ENCODE measurements around the gene AEBP1.
"Not testable (repeated sequence)": the region's sequence is repeated elsewhere in the genome, so short reads cannot be mapped to it uniquely, and the experiment has no call there.

The AEBP1 gene

GRCh38 chr7:44122529-44122928 is 18.4 kb downstream of the AEBP1 start:
- H3K4me3 ChIP-seq = peak overlapping the region; percentile 94
- DNase-seq (ENCODE audit: low read depth, low spot score) = no peak
- H3K9me3 ChIP-seq (ENCODE audit: low read depth, low read length) = no peaks in the 10 kb centered on the region
- H3K27ac ChIP-seq = peak overlapping the region; percentile 45; the same call in 1 of the 2 replicates
- peaks cover 42% of the 10 kb centered on the region for H3K36me3 ChIP-seq (ENCODE audit: insufficient read depth, low read length)
- peak overlapping the region; percentile 90 for H3K9ac ChIP-seq (ENCODE audit: insufficient read length)
- TF ChIP-seq FOXP2 (optimal IDR thresholded peaks at IDR 0.05; ENCODE audit: control extremely low read depth, extremely low read length, insufficient read depth) = no peak
- TF ChIP-seq POLR2AphosphoS5 (IDR thresholded peaks at IDR 0.05; ENCODE audit: borderline replicate concordance, low read depth, low read length) = no peak; the same call in 1 of the 2 replicates
- no peak for TF ChIP-seq EZH2 (IDR thresholded peaks at IDR 0.05)

- Histone ChIP-seq H3K4me3 (peak within 1 kb of the TSS; percentile 94), H3K27ac (peak within 1 kb of the TSS; percentile 45; the same call in 1 of the 2 replicates), H3K9me3 (ENCODE audit: low read depth, low read length) (no peaks in the 10 kb centered on the region), H3K9ac (ENCODE audit: insufficient read length) (peak within 1 kb of the TSS; percentile 90), H3K36me3 (ENCODE audit: insufficient read depth, low read length) (peaks cover 34% of the 10 kb centered on the region)
- peak; percentile 40 for DNase-seq (ENCODE audit: low read depth, low spot score)
- TF ChIP-seq EZH2 (IDR thresholded peaks at IDR 0.05) (no peak), FOXP2 (optimal IDR thresholded peaks at IDR 0.05; ENCODE audit: control extremely low read depth, extremely low read length, insufficient read depth) (no peak), POLR2AphosphoS5 (IDR thresholded peaks at IDR 0.05; ENCODE audit: borderline replicate concordance, low read depth, low read length) (peak; percentile 77)
Observed at GRCh38 chr7:44123190-44124003, 19.3 kb downstream of the AEBP1 start, which contains the start of gene POLD2. Gene POLD2 (minus strand): TSS chr7:44123548. CDS start chr7:44122053, 1,495 bp downstream.

- TF ChIP-seq POLR2AphosphoS5 (IDR thresholded peaks at IDR 0.05; ENCODE audit: borderline replicate concordance, low read depth, low read length) = no peak
- TF ChIP-seq EZH2 (IDR thresholded peaks at IDR 0.05) = no peak
- TF ChIP-seq FOXP2 (optimal IDR thresholded peaks at IDR 0.05; ENCODE audit: control extremely low read depth, extremely low read length, insufficient read depth) = no peak
- DNase-seq (ENCODE audit: low read depth, low spot score) = no peak
- no peak overlapping the region for H3K9ac ChIP-seq (ENCODE audit: insufficient read length)
- peaks cover 22% of the 10 kb centered on the region for H3K36me3 ChIP-seq (ENCODE audit: insufficient read depth, low read length)
- no peak overlapping the region for H3K4me3 ChIP-seq
- H3K27ac ChIP-seq = no peak overlapping the region
- no peaks in the 10 kb centered on the region for H3K9me3 ChIP-seq (ENCODE audit: low read depth, low read length)
Observed at GRCh38 chr7:44124822-44125202, 20.7 kb downstream of the AEBP1 start.

GRCh38 chr7:44126574-44126973 is 22.4 kb downstream of the AEBP1 start:
- H3K9ac ChIP-seq (ENCODE audit: insufficient read length); H3K36me3 ChIP-seq (ENCODE audit: insufficient read depth, low read length); H3K4me3 ChIP-seq; H3K9me3 ChIP-seq (ENCODE audit: low read depth, low read length); H3K27ac ChIP-seq; DNase-seq (ENCODE audit: low read depth, low spot score): not testable (repeated sequence)

GRCh38 chr7:44127161-44127560 is 23.0 kb downstream of the AEBP1 start:
- TF ChIP-seq FOXP2 (optimal IDR thresholded peaks at IDR 0.05; ENCODE audit: control extremely low read depth, extremely low read length, insufficient read depth) (no peak), EZH2 (IDR thresholded peaks at IDR 0.05) (no peak), POLR2AphosphoS5 (IDR thresholded peaks at IDR 0.05; ENCODE audit: borderline replicate concordance, low read depth, low read length) (no peak)
- Histone ChIP-seq H3K36me3 (ENCODE audit: insufficient read depth, low read length) (no peaks in the 10 kb centered on the region; the same call in 1 of the 2 replicates), H3K9ac (ENCODE audit: insufficient read length) (no peak overlapping the region), H3K27ac (no peak overlapping the region), H3K9me3 (ENCODE audit: low read depth, low read length) (no peaks in the 10 kb centered on the region), H3K4me3 (no peak overlapping the region)
- DNase-seq (ENCODE audit: low read depth, low spot score) = no peak

GRCh38 chr7:44128721-44129582 is 24.8 kb downstream of the AEBP1 start:
- H3K9me3 ChIP-seq (ENCODE audit: low read depth, low read length) = no peaks in the 10 kb centered on the region
- TF ChIP-seq EZH2 (IDR thresholded peaks at IDR 0.05) (no peak), FOXP2 (optimal IDR thresholded peaks at IDR 0.05; ENCODE audit: control extremely low read depth, extremely low read length, insufficient read depth) (no peak)
- H3K4me3 ChIP-seq = no peak overlapping the region
- DNase-seq (ENCODE audit: low read depth, low spot score) = no peak
- no peak overlapping the region for H3K9ac ChIP-seq (ENCODE audit: insufficient read length)
- no peak overlapping the region for H3K27ac ChIP-seq
- no peaks in the 10 kb centered on the region for H3K36me3 ChIP-seq (ENCODE audit: insufficient read depth, low read length)

- no peak for TF ChIP-seq POLR2AphosphoS5 (IDR thresholded peaks at IDR 0.05; ENCODE audit: borderline replicate concordance, low read depth, low read length)
- TF ChIP-seq FOXP2 (optimal IDR thresholded peaks at IDR 0.05; ENCODE audit: control extremely low read depth, extremely low read length, insufficient read depth) = no peak
- no peak for TF ChIP-seq EZH2 (IDR thresholded peaks at IDR 0.05)
- H3K4me3 ChIP-seq = no peak overlapping the region
- no peak for DNase-seq (ENCODE audit: low read depth, low spot score)
- no peak overlapping the region for H3K9ac ChIP-seq (ENCODE audit: insufficient read length)
- no peak overlapping the region for H3K27ac ChIP-seq
- no peaks in the 10 kb centered on the region for H3K36me3 ChIP-seq (ENCODE audit: insufficient read depth, low read length)
- no peaks in the 10 kb centered on the region for H3K9me3 ChIP-seq (ENCODE audit: low read depth, low read length)
Observed at GRCh38 chr7:44131173-44132029, 27.3 kb downstream of the AEBP1 start.

GRCh38 chr7:44132039-44132438 is 27.9 kb downstream of the AEBP1 start:
- TF ChIP-seq FOXP2 (optimal IDR thresholded peaks at IDR 0.05; ENCODE audit: control extremely low read depth, extremely low read length, insufficient read depth) (no peak), EZH2 (IDR thresholded peaks at IDR 0.05) (no peak), POLR2AphosphoS5 (IDR thresholded peaks at IDR 0.05; ENCODE audit: borderline replicate concordance, low read depth, low read length) (no peak)
- Histone ChIP-seq H3K27ac (no peak overlapping the region), H3K4me3 (no peak overlapping the region), H3K9me3 (ENCODE audit: low read depth, low read length) (no peaks in the 10 kb centered on the region), H3K9ac (ENCODE audit: insufficient read length) (no peak overlapping the region), H3K36me3 (ENCODE audit: insufficient read depth, low read length) (no peaks in the 10 kb centered on the region)
- DNase-seq (ENCODE audit: low read depth, low spot score) = no peak
